DMS 273 treated with DMSO at 0.1 percent for 48 hours (cell line): ENCODE measurements around the gene KMT2C.
"Not testable (repeated sequence)": the region's sequence is repeated elsewhere in the genome, so short reads cannot be mapped to it uniquely, and the experiment has no call there.

Experiments used
- DNase-seq: peaks from one replicate; lab custom pipeline; 2025; lab: John Stamatoyannopoulos, UW

KMT2C gene

GRCh38 chr7:152435384-152436110 lies at the start of gene KMT2C:
TSS of gene KMT2C (minus strand) at chr7:152436003. CDS start at chr7:152435786, 217 bp downstream.
- DNase-seq = no peak

- no peak for DNase-seq
These were observed 45.3 kb upstream of the KMT2C start for GRCh38 chr7:152481082-152481481.

DNA sequence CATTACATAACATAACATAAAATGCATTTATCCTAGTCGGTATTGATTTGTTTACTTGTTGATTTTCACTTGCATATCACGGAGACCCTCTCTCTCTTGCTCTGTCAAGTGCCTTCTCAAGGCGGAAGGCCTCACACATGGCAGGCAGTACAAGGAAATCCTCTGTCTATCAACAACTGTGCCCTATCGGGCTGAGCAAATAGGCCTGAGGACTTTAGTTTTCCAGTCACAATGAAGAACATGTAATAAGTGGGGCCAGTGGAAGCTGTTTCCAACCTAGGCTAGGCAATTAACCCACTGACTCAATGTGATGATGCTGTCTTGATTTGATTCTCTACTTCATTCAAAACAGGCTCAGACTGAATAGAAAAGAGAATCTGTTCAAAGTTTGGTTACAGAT lies 44.9 kb upstream of the KMT2C start:
- no peak for DNase-seq

DNA sequence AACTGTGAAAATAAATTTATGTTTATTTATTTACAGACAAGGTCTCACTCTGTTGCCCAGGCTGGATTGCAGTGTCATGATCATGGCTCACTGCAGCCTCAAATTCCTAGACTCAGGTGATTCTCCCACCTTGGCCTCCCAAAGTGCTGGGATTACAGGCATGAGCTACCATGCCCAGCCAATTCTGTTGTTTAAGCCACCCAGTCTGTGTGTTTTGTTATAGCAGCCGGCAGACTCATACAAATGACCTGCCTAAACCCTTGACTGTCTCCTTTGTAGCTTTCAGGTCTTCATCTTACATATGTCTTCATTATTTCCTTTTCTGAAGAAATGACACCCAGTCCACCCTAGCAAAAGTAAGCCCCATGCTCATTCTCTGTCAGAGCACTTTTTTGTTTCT lies 43.8 kb upstream of the KMT2C start:
- no peak for DNase-seq

DNA sequence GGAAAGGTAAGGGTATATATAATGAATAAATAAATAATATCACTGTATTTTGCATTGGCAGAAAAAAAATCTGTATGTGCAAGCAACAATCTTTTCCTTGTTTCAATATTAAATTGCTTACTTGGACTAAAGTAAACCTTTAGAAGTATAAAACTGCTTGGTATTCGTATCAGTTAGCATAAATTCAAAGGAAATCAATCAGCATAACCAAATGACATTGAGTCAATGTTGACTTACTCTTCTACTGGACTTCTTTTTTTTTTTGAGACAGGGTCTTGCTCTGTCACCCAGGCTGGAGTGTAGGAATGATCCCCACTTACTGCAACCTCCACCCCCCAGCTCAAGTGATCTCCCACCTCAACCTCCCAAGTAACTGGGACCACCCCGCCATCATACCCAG lies 42.3 kb upstream of the KMT2C start:
- no peak for DNase-seq

GRCh38 chr7:152477079-152477478 lies 41.3 kb upstream of the KMT2C start:
- DNase-seq = no peak

GRCh38 chr7:152476551-152476950 lies 40.7 kb upstream of the KMT2C start:
- DNase-seq = peak; percentile 48

GRCh38 chr7:152471023-152471620 lies 35.3 kb upstream of the KMT2C start:
- DNase-seq = not testable (repeated sequence)

GRCh38 chr7:152470251-152471022 lies 34.6 kb upstream of the KMT2C start:
- DNase-seq = not testable (repeated sequence)

- DNase-seq = not testable (repeated sequence)
These were observed 33.8 kb upstream of the KMT2C start for GRCh38 chr7:152469576-152469975.

- DNase-seq = no peak
These were observed 31.4 kb upstream of the KMT2C start for GRCh38 chr7:152467225-152467624.

DNA sequence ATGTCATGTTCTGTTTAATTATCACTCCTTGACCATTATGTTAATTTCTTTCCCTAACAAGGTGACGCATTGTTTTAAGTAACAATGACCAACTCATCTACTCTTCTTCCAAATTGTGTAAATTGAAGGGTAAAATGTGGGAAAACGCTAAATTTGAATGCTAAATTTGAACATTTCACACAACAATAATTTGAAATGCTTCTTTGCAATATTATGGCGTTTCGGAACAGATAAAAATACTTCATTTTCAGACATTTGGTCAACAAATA lies 29.2 kb upstream of the KMT2C start:
- DNase-seq = no peak

- peak; percentile 56 for DNase-seq
These were observed 28.7 kb upstream of the KMT2C start for GRCh38 chr7:152464312-152465118.

DNA sequence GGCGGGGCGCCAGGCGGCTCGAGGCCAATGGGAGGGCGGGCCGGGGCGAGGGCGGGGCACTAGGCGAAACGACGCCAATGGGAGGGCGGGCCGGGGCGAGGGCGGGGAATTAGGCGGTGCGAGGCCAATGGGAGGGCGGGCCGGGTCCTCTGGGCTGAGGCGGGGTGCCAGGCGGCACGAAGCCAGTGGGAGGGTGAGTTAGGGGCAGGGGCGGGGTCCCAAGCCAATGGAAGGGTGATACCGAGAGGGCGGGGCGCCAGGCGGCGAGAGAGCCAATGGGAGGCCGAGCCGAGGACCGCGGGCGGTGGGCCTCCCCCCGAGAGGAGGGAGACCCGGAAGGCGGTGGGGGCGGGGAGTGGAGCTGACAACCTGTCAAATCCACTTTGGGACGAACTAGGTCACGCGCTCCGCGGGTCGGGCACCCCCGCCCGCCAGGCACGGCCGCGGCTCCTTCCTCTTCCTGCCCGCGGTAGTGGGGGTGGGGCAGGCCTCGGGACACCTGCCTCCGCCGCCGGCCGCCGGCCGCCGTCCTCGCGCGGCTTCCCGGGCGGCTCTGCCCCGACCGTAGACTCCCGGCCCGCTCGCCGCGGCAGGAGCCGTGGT lies 28.0 kb upstream of the KMT2C start:
- peak; percentile 99 for DNase-seq

DNA sequence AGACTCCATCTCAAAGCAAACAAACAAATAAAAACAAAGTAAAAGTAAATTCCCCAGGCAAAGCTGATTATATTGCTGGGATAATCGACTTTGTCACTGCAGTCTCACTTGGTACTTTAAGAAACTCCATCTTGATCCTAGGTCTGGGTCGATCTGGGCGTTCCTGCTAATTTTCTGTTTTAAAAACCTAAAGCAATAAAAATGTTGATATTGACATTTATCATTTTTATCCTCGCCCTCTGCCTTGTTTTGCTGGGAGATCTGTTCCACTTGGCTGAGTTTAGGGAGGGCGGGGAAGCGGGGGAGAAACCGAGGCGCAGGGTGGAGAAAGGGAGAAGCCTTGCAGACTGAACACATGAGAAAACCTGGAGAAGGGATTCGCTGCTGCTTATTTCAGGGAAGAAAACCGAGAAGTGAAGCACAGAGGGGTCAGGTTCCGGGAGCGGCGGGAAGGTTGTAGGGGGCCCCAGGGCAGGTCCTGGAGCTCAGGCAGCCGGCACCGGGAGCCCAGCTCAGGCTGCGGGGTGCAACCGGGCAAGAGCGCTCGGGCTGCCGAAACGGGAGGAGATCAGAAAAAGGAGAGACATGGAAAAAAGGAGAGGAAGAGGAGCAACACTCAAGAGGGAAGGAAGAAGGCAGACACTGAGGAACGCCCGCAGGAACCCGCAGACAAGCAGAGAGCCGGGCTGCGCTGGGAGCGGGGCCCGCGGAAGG lies 27.3 kb upstream of the KMT2C start:
- DNase-seq = peak; percentile 84

DNA sequence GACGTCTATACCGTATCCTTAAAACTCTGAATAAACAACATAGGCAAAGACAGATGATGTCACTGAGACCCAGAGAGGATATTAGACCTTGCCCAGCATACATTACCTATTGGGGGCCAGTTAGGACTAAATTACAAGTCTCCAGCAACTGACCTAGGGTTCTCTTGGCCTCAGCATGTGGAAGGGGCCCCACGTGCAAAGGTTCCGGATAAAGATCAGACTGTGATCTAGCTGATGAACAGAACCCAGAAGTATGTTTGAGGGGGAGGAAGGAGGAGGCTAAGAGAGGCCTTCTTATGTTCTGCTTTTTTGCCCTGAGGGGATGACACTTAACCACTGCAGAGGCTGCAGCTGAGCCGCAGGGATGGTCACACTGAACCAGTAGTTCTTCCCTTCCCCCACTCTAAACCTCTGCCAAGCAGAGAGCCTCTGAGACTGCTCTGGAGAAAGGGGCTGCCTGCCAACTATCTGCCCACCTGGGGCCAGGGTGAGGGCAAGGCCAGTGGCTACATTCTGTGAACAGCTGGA lies 24.0 kb upstream of the KMT2C start:
- DNase-seq = no peak

DNA sequence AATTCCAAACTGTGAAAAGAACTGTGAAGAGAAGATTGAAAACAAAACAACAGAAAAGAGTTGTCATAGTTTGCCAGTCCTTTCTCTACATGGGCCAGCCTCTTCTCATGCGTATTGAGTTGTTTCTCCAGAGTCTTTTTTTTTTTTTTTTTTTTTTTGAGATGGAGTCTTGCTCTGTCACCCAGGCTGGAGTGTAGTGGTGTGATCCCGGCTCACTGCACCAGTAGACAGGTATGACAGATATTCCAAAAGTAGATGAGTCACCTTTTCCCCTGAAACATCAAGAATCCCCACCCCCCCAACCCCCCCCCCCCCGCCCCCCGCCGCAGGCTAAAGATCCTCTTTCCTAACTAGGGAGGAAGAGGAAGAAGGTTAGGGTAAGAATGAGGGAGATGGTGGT lies 15.6 kb upstream of the KMT2C start:
- DNase-seq = no peak

- not testable (repeated sequence) for DNase-seq
These were observed 9.7 kb upstream of the KMT2C start for GRCh38 chr7:152445386-152446008.

- no peak for DNase-seq
These were observed 7.8 kb upstream of the KMT2C start for GRCh38 chr7:152443586-152443985.

- DNase-seq = no peak
These were observed 6.6 kb upstream of the KMT2C start for GRCh38 chr7:152442330-152442835.
